Adrenal gland (tissue), 5 donors: Measurements from ENCODE around the gene RNF187.

ENCODE experiments used
- POLR2A ChIP-seq, 2 donors: fragments of 450-650 bp; IDR thresholded peaks; one replicate each; pipeline ENCODE4 v1.6.1; 2017; ENCODE audit warnings: antibody characterized with exemption in 2 of 2, mild to moderate bottlenecking in 2 of 2, moderate library complexity in 1 of 2
- TF ChIP-seq, protein P1 (sequence below), 6 experiments: fragments of 450-650 bp in 4 of 6; fragments of 200-600 bp in 2 of 6; sonication (generic) in 1 of 6; IDR thresholded peaks; 1 replicate in 5 of 6; 2 replicates in 1 of 6; pipeline versions ENCODE4 v1.5.1 to v1.8.0; 2016 to 2021; ENCODE audit warnings: antibody characterized with exemption in 6 of 6, mild to moderate bottlenecking in 2 of 6, moderate library complexity in 1 of 6
- donor health status: DM: no; HTN: no; CAD: no.

- TF ChIP-seq, protein P1, sequence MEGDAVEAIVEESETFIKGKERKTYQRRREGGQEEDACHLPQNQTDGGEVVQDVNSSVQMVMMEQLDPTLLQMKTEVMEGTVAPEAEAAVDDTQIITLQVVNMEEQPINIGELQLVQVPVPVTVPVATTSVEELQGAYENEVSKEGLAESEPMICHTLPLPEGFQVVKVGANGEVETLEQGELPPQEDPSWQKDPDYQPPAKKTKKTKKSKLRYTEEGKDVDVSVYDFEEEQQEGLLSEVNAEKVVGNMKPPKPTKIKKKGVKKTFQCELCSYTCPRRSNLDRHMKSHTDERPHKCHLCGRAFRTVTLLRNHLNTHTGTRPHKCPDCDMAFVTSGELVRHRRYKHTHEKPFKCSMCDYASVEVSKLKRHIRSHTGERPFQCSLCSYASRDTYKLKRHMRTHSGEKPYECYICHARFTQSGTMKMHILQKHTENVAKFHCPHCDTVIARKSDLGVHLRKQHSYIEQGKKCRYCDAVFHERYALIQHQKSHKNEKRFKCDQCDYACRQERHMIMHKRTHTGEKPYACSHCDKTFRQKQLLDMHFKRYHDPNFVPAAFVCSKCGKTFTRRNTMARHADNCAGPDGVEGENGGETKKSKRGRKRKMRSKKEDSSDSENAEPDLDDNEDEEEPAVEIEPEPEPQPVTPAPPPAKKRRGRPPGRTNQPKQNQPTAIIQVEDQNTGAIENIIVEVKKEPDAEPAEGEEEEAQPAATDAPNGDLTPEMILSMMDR (IDR thresholded peaks at IDR 0.05) = no peak
- TF ChIP-seq POLR2A (IDR thresholded peaks at IDR 0.05) = no peak
Observed at GRCh38 chr1:228437424-228437962, 49.7 kb upstream of the RNF187 start.
